GM21423 (cell line): Measurements from ENCODE around the gene NFIC.
"Not testable (repeated sequence)": the region's sequence is repeated elsewhere in the genome, so short reads cannot be mapped to it uniquely, and the experiment has no call there.

Experiments used
- ATAC-seq: cut with Tn5 transposase; IDR thresholded peaks from one replicate; pipeline ENCODE4 v1.9.1; 2021; ENCODE audit warnings: mild to moderate bottlenecking, moderate library complexity; ENCODE audit not compliant: unreplicated experiment

Gene NFIC

GRCh38 chr19:3448616-3449334 is 82.4 kb downstream of the NFIC start:
- no peak for ATAC-seq

- ATAC-seq, result no peak
Measured at GRCh38 chr19:3450796-3451411, 84.5 kb downstream of the NFIC start.

DNA sequence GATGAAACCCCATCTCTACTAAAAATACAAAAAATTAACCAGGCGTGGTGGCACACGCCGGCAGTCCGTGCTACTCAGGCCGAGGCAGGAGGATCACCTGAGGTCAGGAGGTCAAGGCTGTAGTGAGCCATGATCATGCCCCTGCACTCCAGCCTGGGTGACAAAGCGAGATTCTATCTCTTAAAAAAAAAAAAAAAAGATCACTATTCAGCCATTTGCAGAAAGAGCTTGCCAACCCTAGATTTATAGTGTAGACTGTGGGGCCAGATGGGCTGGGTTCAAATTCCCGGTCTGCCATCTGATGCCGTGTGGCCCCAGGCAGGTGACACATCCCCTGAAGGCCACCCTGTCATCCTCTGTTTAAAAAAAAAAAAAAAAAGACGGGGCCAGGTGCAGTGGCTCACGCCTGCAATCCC is 85.1 kb downstream of the NFIC start:
- no peak for ATAC-seq

DNA sequence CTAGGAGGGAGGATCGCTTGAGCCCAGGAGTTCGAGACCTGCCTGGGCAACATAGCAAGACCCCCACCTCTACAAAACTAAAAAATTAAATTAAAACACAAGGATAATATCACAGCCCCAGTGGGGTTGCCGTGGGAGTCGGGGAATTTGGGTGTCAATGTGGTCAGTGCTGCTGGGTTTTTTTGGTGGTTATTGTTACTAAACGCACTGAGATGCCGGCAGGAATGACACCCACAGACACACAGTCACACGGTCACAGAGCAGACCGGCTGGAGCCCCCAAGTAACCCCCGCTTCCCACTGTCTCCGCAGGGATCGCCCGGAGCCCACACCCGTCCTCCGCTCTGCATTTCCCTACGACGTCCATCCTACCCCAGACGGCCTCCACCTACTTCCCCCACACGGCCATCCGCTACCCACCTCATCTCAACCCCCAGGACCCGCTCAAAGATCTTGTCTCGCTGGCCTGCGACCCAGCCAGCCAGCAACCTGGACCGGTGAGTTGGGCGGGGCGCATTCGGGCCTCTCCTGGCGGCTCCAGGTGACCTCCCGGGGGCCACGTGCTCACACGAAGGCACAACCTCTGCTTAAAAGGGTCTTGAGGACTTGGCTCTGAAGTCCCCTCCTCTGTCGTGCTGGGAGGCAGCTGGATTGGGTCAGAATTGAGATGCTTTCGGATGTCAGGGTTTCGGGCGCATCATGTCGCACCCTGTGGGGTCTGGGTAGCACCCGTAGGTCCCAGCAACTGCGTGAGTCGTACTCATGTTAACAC is 86.0 kb downstream of the NFIC start:
- no peak for ATAC-seq

GRCh38 chr19:3452942-3453214 is 86.5 kb downstream of the NFIC start:
- ATAC-seq, result not testable (repeated sequence)

- no peak for ATAC-seq
Measured at GRCh38 chr19:3453840-3454239, 87.5 kb downstream of the NFIC start.

- ATAC-seq, result no peak
Measured at GRCh38 chr19:3454656-3455392, 88.4 kb downstream of the NFIC start.

DNA sequence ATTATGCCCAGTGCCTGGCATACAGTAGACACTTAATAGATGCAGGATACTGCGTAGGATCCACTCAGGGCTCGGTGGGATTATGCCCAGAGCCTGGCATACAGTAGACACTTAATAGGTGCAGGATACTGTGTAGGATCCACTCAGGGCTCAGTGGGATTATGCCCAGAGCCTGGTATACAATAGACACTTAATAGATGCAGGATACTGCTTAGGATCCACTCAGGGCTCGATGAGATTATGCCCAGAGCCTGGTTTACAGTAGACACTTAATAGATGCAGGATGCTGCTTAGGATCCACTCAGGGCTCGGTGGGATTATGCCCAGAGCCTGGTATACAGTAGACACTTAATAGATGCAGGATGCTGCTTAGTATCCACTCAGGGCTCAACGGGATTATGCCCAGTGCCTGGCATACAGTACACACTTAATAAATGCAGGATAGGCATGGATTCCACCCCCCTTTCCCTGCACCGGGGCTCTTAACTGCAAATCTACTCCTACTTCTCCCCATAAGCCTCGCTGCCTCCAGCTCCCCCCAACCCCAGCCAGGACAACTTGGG is 89.1 kb downstream of the NFIC start:
- ATAC-seq, result no peak

DNA sequence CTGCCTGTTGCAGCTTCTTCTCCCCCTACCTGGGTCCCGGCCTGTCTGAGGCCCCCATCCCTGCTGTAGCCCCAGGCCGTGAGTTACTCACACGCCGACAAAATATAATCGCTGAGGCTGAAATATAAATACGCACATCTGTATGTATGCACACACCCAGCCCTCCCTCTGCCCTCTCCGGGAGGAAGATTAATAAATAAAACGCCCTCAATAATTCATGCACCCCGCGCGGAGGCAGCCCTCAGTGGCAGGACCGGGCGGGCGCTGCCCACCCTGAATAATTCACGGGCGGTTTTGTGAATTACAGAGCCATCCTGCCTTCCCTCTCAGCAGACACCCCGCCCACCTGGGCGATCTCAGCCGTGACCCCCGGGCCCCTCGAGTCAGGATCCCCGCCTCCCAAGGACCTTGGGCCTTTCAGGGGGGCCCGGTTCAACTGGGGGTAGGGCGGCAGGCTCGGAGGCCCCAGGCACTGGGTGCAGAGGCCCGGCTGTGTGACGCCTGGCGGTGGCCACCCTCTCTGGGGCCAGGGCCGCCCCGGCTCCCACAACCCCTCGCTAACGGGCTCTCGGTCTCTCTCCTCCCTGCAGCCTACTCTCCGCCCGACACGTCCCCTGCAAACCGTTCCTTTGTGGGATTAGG is 89.7 kb downstream of the NFIC start:
- no peak for ATAC-seq

DNA sequence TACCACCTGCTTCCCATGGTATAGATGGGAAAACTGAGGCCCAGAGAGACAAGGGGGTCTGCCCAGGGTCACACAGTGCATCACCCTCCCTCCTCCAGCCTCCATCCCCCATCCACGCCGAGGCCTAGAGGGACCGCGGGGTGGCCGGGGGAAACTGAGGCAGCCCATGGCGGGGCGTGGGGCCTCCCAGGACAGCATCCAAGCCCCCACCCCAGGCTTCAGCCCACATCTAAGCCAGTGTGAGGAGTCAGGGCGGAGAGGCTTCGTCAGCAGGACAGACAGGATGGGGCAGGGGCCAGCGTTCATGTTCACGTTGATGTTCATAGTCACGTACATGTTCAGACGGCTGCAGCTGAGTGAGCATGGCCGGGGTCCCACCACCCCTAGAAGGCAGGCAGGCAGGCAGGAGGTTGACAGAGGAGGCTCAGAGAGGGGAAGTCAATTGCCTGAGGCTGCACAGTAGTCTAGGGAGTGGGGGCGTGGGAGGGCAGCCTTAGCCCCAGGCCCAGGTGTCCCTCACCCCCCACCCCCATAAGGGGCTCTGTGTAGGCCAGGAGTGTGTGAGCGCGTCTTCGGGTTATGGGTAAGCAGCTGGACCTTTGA is 90.6 kb downstream of the NFIC start:
- no peak for ATAC-seq

DNA sequence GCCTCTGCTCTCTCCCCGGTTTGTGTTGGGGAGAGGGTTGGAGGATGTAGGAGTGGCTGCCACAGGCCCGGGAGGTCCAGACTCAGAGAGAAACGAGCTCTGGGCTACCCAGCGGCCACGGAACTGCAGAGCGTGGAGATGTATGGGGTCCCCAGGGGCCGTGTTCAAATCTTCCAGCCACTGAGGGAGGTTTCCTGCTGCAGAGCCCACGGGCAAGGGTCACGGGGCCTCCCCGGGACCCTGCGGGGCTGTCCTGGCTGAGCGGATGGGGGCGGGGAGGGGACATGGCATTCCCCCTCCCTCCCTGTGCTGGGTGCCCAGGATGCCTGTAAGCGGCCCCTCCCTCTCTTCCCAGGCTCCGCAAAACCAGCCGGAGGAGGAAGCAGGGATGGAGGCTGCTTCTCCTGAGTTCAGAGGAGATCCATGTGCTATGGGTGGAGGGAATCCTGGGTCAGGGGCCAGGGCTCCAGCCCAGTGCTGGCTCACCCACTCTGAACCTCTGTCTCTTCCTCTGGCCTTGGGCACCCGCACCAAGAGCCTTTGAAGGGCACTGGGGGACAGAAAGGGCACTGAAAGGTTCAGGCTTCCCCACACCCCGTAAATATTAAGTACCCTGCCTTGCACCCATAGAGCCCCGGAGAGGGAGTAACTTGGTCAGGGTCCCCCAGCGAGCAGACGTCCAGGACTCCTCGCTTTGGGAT is 91.3 kb downstream of the NFIC start:
- no peak for ATAC-seq

DNA sequence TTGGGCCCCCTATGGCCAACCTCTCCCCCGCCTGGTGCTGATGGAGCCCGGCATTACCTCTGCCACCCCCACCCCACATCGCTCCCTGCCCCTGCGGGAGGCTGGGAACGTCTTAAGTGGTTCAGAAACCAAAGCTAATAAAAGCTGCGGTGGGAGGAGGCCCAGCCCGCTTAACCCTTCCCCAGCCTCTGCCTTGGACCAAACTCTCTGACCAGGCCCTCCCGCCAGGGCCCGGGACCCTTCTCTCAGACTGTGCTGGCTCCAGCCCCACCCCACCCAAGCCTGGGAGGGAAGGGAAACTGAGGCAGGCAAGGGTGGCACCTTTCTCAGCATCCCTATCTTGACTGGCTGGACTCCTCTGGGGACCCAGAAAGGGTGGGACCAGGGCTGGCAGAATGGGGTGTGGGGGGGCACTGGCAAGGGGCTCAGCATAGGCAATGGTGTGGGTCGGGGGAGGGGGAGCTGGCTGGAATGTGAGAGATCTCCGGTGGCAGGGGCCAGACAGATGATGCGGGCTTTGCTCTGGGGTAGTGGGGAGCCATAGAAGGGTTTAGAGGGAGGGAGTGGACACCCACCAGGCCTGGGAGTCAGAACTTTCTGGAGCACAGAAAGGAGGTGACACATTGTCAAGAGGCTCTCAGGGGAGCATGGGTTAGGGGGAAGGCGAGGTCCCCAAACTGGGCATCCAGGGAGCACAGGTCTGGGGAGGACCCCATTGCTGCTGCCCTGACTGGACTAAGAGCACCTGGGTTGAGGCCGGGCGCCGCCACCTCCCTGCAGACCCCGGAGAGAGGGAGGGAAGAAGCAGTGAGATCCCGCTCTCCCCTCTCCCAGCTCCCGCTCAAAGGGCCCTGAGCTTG is 92.1 kb downstream of the NFIC start:
- no peak for ATAC-seq

GRCh38 chr19:3459089-3459881 is 92.9 kb downstream of the NFIC start:
- no peak for ATAC-seq

GRCh38 chr19:3459965-3460582 is 93.7 kb downstream of the NFIC start:
- no peak for ATAC-seq

DNA sequence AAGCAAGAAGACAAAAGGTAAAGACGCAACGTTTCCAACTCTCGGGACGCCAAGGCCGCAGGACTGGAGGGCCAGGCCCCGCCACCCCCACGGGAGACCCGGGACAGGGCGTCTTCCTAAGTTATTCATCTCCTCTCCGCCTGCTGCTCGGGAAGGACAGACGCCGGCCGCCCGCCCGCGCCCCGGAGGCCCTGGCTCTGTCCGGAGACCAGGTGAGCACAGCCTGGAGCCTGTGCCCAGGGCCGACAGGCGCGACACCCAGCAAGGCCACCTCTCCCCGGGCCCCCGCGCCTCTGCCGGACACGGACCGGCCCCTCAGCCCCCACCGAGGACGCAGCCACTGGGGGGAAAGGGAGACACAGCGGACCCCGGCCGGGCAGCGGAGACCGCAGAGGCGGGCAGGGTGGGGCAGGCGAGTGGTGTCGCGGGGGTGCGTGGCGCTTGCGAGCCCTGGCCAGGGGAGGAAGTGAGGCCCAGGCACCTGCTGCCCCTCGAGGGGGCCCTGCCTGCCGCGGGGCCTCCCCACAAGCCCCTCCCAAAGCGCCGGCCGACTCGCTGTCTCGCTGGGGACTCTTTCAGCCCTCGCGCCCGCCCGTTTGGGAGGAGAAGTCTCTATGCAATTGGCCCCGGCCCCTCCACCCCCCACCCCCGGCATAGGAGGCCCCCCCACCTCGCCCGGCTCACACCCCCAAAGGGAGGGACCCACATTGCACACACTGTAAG is 96.8 kb downstream of the NFIC start:
- no peak for ATAC-seq

GRCh38 chr19:3463714-3464586 is 97.6 kb downstream of the NFIC start:
- ATAC-seq, result no peak
